HEK293T (cell line): ENCODE data around the gene JARID2.

Experiments
- ARNT ChIP-seq: fragments of 450-650 bp; IDR thresholded peaks from 2 replicates; pipeline ENCODE4 v1.6.1; 2017; ENCODE audit warnings: mild to moderate bottlenecking
- BHLHE40 ChIP-seq: fragments of 450-650 bp; IDR thresholded peaks from 2 replicates; pipeline ENCODE4 v1.6.1; 2016; ENCODE audit warnings: mild to moderate bottlenecking, moderate library complexity, borderline replicate concordance
- CTBP1 ChIP-seq: fragments of 450-650 bp; IDR thresholded peaks from 2 replicates; pipeline ENCODE4 v1.6.1; 2016; ENCODE audit warnings: borderline replicate concordance
- ELF4 ChIP-seq: fragments of 450-650 bp; IDR thresholded peaks from 2 replicates; pipeline ENCODE4 v1.6.1; 2017; ENCODE audit warnings: antibody characterized with exemption
- FOXM1 ChIP-seq: fragments of 450-650 bp; IDR thresholded peaks from 2 replicates; pipeline ENCODE4 v1.6.1; 2017; ENCODE audit warnings: mild to moderate bottlenecking, borderline replicate concordance
- HDGF ChIP-seq: fragments of 450-650 bp; IDR thresholded peaks from 2 replicates; pipeline ENCODE4 v1.6.1; 2017; ENCODE audit warnings: antibody characterized with exemption, borderline replicate concordance
- L3MBTL2 ChIP-seq: fragments of 450-650 bp; conservative IDR thresholded peaks from 2 replicates; pipeline ENCODE4 v1.6.1; 2016; ENCODE audit warnings: mild to moderate bottlenecking
- LEF1 ChIP-seq: fragments of 450-650 bp; IDR thresholded peaks from 2 replicates; pipeline ENCODE4 v1.6.1; 2017; ENCODE audit warnings: mild to moderate bottlenecking, borderline replicate concordance
- SUZ12 ChIP-seq: fragments of 450-650 bp; IDR thresholded peaks from 2 replicates; pipeline ENCODE4 v1.6.1; 2016; ENCODE audit warnings: mild to moderate bottlenecking

DNA sequence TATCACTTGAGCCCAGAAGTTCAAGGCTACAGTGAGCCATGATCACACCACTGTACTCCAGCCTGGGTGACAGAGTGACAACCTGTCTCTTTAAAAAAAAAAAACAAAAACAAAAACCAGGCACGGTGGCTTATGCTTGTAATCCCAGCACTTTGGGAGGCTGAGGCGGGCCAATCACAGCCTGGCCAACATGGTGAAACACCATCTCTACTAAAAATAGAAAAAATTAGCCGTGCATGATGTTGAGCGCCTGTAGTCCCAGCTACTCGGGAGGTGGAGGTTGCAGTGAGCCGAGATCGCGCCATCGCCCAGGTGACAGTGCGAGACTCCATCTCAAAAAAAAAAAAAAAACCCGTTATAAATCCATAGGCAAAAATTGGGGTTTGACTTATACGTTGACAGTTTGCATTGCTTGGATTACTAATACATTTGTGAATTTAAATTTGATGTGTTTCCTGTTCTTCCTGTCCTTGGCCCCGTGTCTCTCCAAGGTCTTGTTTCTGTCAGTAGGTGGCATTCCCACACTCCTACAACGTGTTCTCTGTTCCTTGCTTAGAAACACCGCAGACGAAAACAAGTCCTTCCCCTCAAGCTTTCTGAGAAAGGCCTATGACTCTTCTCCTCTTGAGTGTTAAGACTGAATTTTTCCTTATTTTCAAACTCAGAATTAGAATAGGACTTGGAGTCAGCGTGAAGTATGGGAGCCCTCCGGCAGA is 269.9 kb downstream of the JARID2 start:
- TF ChIP-seq ARNT = no peak
- TF ChIP-seq HDGF = no peak
- no peak for TF ChIP-seq LEF1
- TF ChIP-seq FOXM1 = no peak
- TF ChIP-seq L3MBTL2 = no peak
- TF ChIP-seq BHLHE40 = no peak
- no peak for TF ChIP-seq CTBP1
- no peak for TF ChIP-seq SUZ12
- no peak for TF ChIP-seq ELF4
